GM19452 (cell line): Measurements from ENCODE around the gene ASCL5.

ENCODE experiments used
- ATAC-seq: cut with Tn5 transposase; IDR thresholded peaks from one replicate; pipeline ENCODE4 v1.9.1; 2021; ENCODE audit not compliant: unreplicated experiment

Gene ASCL5

GRCh38 chr1:201088901-201089525 is 38.0 kb downstream of the ASCL5 start:
- no peak for ATAC-seq

- ATAC-seq, result no peak
Observed at GRCh38 chr1:201088395-201088794, 38.6 kb downstream of the ASCL5 start.

GRCh38 chr1:201085902-201086735 is 40.9 kb downstream of the ASCL5 start:
- ATAC-seq, result no peak

GRCh38 chr1:201084295-201084694 is 42.7 kb downstream of the ASCL5 start:
- no peak for ATAC-seq

GRCh38 chr1:201083741-201084140 is 43.2 kb downstream of the ASCL5 start:
- no peak for ATAC-seq

- no peak for ATAC-seq
Observed at GRCh38 chr1:201080135-201080534, 46.8 kb downstream of the ASCL5 start.

GRCh38 chr1:201077736-201078135 is 49.2 kb downstream of the ASCL5 start:
- no peak for ATAC-seq

GRCh38 chr1:201077116-201077515 is 49.9 kb downstream of the ASCL5 start:
- ATAC-seq, result no peak

- no peak for ATAC-seq
Observed at GRCh38 chr1:201076092-201076491, 50.9 kb downstream of the ASCL5 start.

GRCh38 chr1:201074018-201074417 is 53.0 kb downstream of the ASCL5 start:
- ATAC-seq, result no peak

GRCh38 chr1:201072922-201073321 is 54.1 kb downstream of the ASCL5 start:
- ATAC-seq, result no peak

- ATAC-seq, result no peak
Observed at GRCh38 chr1:201072149-201072548, 54.8 kb downstream of the ASCL5 start.

GRCh38 chr1:201069636-201070035 is 57.3 kb downstream of the ASCL5 start:
- ATAC-seq, result no peak

GRCh38 chr1:201068976-201069375 is 58.0 kb downstream of the ASCL5 start:
- ATAC-seq, result no peak

GRCh38 chr1:201066986-201067385 is 60.0 kb downstream of the ASCL5 start:
- ATAC-seq, result no peak

GRCh38 chr1:201065686-201066085 is 61.3 kb downstream of the ASCL5 start:
- ATAC-seq, result no peak

- no peak for ATAC-seq
Observed at GRCh38 chr1:201064806-201065205, 62.2 kb downstream of the ASCL5 start.
